WTC11 (cell line): ENCODE measurements around the gene TRPV2. TPM values are rescaled to one million over a fixed set of nuclear protein-coding genes. Genes with fewer than 3 reads are reported as not detected.

Source experiments
- ATAC-seq: fragments of 200-7000 bp; cut with Tn5 transposase; 2 replicates; pipeline ENCODE4 v1.10.0; 2021; ENCODE audit warnings: mild to moderate bottlenecking, moderate library complexity
- CTCF ChIA-PET: fragments of 300-600 bp; sonication (Branson Sonifier 250); formaldehyde crosslinking; loops from one replicate; lab custom pipeline; 2021; ENCODE audit warnings: antibody characterized with exemption; lab: Charles Lee
- POLR2A ChIA-PET: fragments of 350-600 bp; sonication (Branson Sonifier 250); formaldehyde crosslinking; loops from one replicate; lab custom pipeline; 2021; ENCODE audit warnings: antibody characterized with exemption; lab: Charles Lee
- DNase-seq: peaks from one replicate; pipeline ENCODE4 v3.0.0; 2021; ENCODE audit warnings: low spot score
- H3K27ac Mint-ChIP-seq: 2 replicates; pipeline ENCODE4 v1.8.0; 2021; ENCODE audit warnings: mixed read lengths
- H3K27me3 Mint-ChIP-seq: 2 replicates; pipeline ENCODE4 v1.8.0; 2021; ENCODE audit warnings: low read depth, mild to moderate bottlenecking, moderate library complexity, mixed read lengths
- H3K36me3 Mint-ChIP-seq: 2 replicates; pipeline ENCODE4 v1.8.0; 2021; ENCODE audit warnings: mixed read lengths
- H3K4me1 Mint-ChIP-seq: 2 replicates; pipeline ENCODE4 v1.8.0; 2022; ENCODE audit warnings: mixed read lengths
- H3K4me3 Mint-ChIP-seq: 2 replicates; pipeline ENCODE4 v1.8.0; 2021; ENCODE audit warnings: mild to moderate bottlenecking, moderate library complexity, mixed read lengths
- H3K9me3 Mint-ChIP-seq: 2 replicates; pipeline ENCODE4 v1.8.0; 2021; ENCODE audit warnings: mixed read lengths
- CREM ChIP-seq: sonication (generic); formaldehyde crosslinking; IDR thresholded peaks from 2 replicates; pipeline ENCODE4 v1.8.1; 2022; ENCODE audit warnings: mild to moderate bottlenecking, missing genetic modification reagents, moderate library complexity
- ELF4 ChIP-seq: sonication (generic); formaldehyde crosslinking; IDR thresholded peaks from 2 replicates; pipeline ENCODE4 v1.8.1; 2022; ENCODE audit warnings: low read depth, mild to moderate bottlenecking, moderate library complexity, missing genetic modification reagents
- FOXK1 ChIP-seq: sonication (generic); formaldehyde crosslinking; IDR thresholded peaks from 2 replicates; pipeline ENCODE4 v1.8.0; 2022; ENCODE audit warnings: mild to moderate bottlenecking, moderate library complexity, missing genetic modification reagents
- IRF2 ChIP-seq: sonication (generic); formaldehyde crosslinking; IDR thresholded peaks from 2 replicates; pipeline ENCODE4 v1.8.0; 2022; ENCODE audit warnings: low read depth, missing genetic modification reagents, borderline replicate concordance
- NFE2L1 ChIP-seq: sonication (generic); formaldehyde crosslinking; IDR thresholded peaks from 2 replicates; pipeline ENCODE4 v1.8.1; 2023; ENCODE audit warnings: missing genetic modification reagents
- RORB ChIP-seq: fragments of 250-450 bp; sonication (Bioruptor Pico); IDR thresholded peaks from 2 replicates; pipeline ENCODE4 v1.9.0; 2021; ENCODE audit warnings: mild to moderate bottlenecking
- ZNF232 ChIP-seq: sonication (generic); formaldehyde crosslinking; IDR thresholded peaks from 2 replicates; pipeline ENCODE4 v1.8.0; 2022; ENCODE audit warnings: mild to moderate bottlenecking, missing genetic modification reagents
- total RNA-seq: library from RNA; stranded (reverse); gene quantifications from 3 replicates; pipeline ENCODE4 v1.2.3, GENCODE V29; 2021
- TF ChIP-seq, protein P1 (sequence below): fragments of 250-450 bp; sonication (Bioruptor Pico); conservative IDR thresholded peaks from 2 replicates; pipeline ENCODE4 v1.9.0; 2021; ENCODE audit warnings: mild to moderate bottlenecking
- TF ChIP-seq, protein P2 (sequence below): fragments of 250-450 bp; sonication (Bioruptor Pico); IDR thresholded peaks from 2 replicates; pipeline ENCODE4 v1.9.0; 2021; ENCODE audit warnings: mild to moderate bottlenecking, borderline replicate concordance
- TF ChIP-seq, protein P3 (sequence below): sonication (generic); formaldehyde crosslinking; IDR thresholded peaks from 2 replicates; pipeline ENCODE4 v1.8.1; 2023; ENCODE audit warnings: mild to moderate bottlenecking, missing genetic modification reagents, borderline replicate concordance
- TF ChIP-seq, protein P4 (sequence below): sonication (generic); formaldehyde crosslinking; IDR thresholded peaks from 2 replicates; pipeline ENCODE4 v1.8.0; 2022; ENCODE audit warnings: missing genetic modification reagents
- TF ChIP-seq, protein P5 (sequence below): sonication (generic); formaldehyde crosslinking; IDR thresholded peaks from 2 replicates; pipeline ENCODE4 v1.8.0; 2023; ENCODE audit warnings: missing genetic modification reagents, mild to moderate bottlenecking, borderline replicate concordance
- TF ChIP-seq, protein P6 (sequence below): fragments of 250-450 bp; sonication (Bioruptor Pico); IDR thresholded peaks from 2 replicates; pipeline ENCODE4 v1.9.0; 2021; ENCODE audit warnings: moderate library complexity, mild to moderate bottlenecking, inconsistent platforms, borderline replicate concordance
- TF ChIP-seq, protein P7 (sequence below): fragments of 250-450 bp; sonication (Bioruptor Pico); IDR thresholded peaks from 2 replicates; pipeline ENCODE4 v1.8.0; 2021; ENCODE audit warnings: mild to moderate bottlenecking

TRPV2 gene
- total RNA-seq, 1 experiment from 2014 or later, result 3.5 TPM

DNA sequence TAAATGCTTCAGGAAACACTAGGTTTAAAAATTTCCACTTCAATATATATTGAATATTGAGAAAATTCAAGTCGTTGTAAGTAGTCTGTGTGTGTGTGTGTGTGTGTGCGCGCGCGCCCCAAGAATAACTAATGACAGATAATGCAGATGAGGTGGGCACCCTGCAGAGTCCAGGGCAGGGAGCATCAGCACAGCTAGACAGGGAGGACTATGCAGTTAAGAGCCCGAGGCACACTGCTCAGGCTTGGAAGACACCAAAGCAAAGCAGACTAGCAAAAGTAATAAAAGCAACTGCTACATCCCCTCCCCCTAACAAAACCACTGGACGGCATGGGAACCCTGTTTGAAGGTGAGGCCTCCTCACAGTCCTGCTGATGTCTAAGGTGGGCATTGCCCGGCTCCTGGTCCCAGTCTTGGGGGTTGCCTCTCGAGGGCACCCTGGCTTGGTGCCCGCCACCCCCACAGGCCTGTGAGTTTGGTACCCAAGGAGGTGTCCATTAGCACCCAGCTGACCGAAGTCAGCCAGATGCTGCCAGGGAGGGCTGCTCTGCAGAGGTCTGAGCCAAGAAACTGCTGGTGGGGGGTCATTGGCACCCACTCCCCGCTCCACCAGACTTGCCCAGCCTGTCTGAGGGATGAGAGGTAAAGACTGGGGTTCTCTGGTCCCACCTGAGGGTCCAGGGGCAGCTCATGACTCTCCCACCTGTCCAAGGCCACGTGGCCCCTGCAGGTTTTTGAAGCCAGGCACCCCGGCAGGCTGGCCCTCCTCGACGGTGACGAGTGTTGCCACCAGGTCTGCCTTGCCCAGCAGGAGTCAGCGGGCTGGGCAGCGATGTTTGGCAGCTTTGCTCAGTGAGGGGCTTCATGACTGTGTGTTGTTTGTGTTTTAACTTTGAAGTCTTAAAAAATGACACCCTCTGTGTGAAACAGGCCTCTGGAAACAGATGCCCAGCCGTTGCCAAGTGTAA is 58.0 kb downstream of the TRPV2 start:
- Mint-ChIP-seq H3K36me3 (no peaks in the 10 kb centered on the region; the same call in 1 of the 2 replicates), H3K27me3 (no peaks in the 10 kb centered on the region), H3K9me3 (no peaks in the 10 kb centered on the region), H3K4me1 (peaks cover 57% of the 10 kb centered on the region), H3K27ac (no peak overlapping the region), H3K4me3 (no peak overlapping the region)
- DNase-seq (no peak), ATAC-seq (no peak)
- ChIA-PET CTCF (interaction anchor here (1.1 to 1.6 kb wide), 3 partner anchors 11 to 52 kb away, joined by 3 to 4 read pairs (median 3); no protein-coding TSS in a partner anchor), POLR2A (interaction anchor here (0.6 kb wide), 1 partner anchor 211 kb away, joined by 3 read pairs; no protein-coding TSS in a partner anchor)
- no peak for TF ChIP-seq CREM (CRISPR knock-in tag)
- TF ChIP-seq, protein P1, sequence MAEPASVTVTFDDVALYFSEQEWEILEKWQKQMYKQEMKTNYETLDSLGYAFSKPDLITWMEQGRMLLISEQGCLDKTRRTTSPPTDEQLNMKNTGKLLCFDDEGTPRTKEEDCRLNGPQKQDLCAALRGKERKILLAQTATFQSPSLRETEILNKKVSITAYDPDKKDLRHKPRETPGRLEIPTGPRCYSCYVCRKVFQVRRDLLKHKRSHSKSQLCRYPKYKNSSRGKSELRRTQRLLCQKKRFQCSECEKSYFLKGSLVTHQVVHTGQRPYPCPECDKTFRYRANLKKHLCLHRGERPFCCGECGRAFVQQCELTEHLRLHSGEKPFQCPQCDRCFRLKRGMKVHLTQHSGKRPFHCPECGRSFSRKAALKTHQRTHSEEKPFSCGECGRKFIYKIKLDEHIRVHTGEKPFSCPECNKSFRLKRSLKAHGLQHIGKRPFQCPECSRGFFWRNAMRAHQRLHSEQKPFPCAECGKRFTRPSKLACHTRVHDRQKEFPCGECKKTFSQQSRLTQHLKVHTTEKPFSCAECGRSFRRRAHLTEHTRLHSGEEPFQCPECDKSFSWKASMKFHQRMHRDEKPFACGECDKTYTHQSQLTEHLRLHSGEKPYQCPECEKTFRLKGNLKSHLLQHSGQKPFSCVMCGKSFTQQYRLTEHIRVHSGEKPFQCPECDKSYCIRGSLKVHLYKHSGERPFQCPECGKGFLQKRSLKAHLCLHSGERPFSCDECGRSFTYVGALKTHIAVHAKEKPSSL (CRISPR knock-in tag), result no peak
- TF ChIP-seq, protein P2, sequence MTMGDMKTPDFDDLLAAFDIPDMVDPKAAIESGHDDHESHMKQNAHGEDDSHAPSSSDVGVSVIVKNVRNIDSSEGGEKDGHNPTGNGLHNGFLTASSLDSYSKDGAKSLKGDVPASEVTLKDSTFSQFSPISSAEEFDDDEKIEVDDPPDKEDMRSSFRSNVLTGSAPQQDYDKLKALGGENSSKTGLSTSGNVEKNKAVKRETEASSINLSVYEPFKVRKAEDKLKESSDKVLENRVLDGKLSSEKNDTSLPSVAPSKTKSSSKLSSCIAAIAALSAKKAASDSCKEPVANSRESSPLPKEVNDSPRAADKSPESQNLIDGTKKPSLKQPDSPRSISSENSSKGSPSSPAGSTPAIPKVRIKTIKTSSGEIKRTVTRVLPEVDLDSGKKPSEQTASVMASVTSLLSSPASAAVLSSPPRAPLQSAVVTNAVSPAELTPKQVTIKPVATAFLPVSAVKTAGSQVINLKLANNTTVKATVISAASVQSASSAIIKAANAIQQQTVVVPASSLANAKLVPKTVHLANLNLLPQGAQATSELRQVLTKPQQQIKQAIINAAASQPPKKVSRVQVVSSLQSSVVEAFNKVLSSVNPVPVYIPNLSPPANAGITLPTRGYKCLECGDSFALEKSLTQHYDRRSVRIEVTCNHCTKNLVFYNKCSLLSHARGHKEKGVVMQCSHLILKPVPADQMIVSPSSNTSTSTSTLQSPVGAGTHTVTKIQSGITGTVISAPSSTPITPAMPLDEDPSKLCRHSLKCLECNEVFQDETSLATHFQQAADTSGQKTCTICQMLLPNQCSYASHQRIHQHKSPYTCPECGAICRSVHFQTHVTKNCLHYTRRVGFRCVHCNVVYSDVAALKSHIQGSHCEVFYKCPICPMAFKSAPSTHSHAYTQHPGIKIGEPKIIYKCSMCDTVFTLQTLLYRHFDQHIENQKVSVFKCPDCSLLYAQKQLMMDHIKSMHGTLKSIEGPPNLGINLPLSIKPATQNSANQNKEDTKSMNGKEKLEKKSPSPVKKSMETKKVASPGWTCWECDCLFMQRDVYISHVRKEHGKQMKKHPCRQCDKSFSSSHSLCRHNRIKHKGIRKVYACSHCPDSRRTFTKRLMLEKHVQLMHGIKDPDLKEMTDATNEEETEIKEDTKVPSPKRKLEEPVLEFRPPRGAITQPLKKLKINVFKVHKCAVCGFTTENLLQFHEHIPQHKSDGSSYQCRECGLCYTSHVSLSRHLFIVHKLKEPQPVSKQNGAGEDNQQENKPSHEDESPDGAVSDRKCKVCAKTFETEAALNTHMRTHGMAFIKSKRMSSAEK (CRISPR knock-in tag), result no peak
- no peak for TF ChIP-seq FOXK1 (CRISPR knock-in tag)
- no peak for TF ChIP-seq NFE2L1 (CRISPR knock-in tag)
- TF ChIP-seq, protein P3, sequence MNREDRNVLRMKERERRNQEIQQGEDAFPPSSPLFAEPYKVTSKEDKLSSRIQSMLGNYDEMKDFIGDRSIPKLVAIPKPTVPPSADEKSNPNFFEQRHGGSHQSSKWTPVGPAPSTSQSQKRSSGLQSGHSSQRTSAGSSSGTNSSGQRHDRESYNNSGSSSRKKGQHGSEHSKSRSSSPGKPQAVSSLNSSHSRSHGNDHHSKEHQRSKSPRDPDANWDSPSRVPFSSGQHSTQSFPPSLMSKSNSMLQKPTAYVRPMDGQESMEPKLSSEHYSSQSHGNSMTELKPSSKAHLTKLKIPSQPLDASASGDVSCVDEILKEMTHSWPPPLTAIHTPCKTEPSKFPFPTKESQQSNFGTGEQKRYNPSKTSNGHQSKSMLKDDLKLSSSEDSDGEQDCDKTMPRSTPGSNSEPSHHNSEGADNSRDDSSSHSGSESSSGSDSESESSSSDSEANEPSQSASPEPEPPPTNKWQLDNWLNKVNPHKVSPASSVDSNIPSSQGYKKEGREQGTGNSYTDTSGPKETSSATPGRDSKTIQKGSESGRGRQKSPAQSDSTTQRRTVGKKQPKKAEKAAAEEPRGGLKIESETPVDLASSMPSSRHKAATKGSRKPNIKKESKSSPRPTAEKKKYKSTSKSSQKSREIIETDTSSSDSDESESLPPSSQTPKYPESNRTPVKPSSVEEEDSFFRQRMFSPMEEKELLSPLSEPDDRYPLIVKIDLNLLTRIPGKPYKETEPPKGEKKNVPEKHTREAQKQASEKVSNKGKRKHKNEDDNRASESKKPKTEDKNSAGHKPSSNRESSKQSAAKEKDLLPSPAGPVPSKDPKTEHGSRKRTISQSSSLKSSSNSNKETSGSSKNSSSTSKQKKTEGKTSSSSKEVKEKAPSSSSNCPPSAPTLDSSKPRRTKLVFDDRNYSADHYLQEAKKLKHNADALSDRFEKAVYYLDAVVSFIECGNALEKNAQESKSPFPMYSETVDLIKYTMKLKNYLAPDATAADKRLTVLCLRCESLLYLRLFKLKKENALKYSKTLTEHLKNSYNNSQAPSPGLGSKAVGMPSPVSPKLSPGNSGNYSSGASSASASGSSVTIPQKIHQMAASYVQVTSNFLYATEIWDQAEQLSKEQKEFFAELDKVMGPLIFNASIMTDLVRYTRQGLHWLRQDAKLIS (CRISPR knock-in tag), result no peak
- TF ChIP-seq, protein P4, sequence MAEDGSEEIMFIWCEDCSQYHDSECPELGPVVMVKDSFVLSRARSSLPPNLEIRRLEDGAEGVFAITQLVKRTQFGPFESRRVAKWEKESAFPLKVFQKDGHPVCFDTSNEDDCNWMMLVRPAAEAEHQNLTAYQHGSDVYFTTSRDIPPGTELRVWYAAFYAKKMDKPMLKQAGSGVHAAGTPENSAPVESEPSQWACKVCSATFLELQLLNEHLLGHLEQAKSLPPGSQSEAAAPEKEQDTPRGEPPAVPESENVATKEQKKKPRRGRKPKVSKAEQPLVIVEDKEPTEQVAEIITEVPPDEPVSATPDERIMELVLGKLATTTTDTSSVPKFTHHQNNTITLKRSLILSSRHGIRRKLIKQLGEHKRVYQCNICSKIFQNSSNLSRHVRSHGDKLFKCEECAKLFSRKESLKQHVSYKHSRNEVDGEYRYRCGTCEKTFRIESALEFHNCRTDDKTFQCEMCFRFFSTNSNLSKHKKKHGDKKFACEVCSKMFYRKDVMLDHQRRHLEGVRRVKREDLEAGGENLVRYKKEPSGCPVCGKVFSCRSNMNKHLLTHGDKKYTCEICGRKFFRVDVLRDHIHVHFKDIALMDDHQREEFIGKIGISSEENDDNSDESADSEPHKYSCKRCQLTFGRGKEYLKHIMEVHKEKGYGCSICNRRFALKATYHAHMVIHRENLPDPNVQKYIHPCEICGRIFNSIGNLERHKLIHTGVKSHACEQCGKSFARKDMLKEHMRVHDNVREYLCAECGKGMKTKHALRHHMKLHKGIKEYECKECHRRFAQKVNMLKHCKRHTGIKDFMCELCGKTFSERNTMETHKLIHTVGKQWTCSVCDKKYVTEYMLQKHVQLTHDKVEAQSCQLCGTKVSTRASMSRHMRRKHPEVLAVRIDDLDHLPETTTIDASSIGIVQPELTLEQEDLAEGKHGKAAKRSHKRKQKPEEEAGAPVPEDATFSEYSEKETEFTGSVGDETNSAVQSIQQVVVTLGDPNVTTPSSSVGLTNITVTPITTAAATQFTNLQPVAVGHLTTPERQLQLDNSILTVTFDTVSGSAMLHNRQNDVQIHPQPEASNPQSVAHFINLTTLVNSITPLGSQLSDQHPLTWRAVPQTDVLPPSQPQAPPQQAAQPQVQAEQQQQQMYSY (CRISPR knock-in tag), result no peak
- TF ChIP-seq RORB (CRISPR knock-in tag), result no peak
- TF ChIP-seq, protein P5, sequence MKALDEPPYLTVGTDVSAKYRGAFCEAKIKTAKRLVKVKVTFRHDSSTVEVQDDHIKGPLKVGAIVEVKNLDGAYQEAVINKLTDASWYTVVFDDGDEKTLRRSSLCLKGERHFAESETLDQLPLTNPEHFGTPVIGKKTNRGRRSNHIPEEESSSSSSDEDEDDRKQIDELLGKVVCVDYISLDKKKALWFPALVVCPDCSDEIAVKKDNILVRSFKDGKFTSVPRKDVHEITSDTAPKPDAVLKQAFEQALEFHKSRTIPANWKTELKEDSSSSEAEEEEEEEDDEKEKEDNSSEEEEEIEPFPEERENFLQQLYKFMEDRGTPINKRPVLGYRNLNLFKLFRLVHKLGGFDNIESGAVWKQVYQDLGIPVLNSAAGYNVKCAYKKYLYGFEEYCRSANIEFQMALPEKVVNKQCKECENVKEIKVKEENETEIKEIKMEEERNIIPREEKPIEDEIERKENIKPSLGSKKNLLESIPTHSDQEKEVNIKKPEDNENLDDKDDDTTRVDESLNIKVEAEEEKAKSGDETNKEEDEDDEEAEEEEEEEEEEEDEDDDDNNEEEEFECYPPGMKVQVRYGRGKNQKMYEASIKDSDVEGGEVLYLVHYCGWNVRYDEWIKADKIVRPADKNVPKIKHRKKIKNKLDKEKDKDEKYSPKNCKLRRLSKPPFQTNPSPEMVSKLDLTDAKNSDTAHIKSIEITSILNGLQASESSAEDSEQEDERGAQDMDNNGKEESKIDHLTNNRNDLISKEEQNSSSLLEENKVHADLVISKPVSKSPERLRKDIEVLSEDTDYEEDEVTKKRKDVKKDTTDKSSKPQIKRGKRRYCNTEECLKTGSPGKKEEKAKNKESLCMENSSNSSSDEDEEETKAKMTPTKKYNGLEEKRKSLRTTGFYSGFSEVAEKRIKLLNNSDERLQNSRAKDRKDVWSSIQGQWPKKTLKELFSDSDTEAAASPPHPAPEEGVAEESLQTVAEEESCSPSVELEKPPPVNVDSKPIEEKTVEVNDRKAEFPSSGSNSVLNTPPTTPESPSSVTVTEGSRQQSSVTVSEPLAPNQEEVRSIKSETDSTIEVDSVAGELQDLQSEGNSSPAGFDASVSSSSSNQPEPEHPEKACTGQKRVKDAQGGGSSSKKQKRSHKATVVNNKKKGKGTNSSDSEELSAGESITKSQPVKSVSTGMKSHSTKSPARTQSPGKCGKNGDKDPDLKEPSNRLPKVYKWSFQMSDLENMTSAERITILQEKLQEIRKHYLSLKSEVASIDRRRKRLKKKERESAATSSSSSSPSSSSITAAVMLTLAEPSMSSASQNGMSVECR (CRISPR knock-in tag), result no peak
- TF ChIP-seq IRF2 (CRISPR knock-in tag), result no peak
- TF ChIP-seq, protein P6, sequence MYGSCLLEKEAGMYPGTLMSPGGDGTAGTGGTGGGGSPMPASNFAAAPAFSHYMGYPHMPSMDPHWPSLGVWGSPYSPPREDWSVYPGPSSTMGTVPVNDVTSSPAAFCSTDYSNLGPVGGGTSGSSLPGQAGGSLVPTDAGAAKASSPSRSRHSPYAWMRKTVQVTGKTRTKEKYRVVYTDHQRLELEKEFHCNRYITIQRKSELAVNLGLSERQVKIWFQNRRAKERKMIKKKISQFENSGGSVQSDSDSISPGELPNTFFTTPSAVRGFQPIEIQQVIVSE, result no peak
- TF ChIP-seq, protein P7, sequence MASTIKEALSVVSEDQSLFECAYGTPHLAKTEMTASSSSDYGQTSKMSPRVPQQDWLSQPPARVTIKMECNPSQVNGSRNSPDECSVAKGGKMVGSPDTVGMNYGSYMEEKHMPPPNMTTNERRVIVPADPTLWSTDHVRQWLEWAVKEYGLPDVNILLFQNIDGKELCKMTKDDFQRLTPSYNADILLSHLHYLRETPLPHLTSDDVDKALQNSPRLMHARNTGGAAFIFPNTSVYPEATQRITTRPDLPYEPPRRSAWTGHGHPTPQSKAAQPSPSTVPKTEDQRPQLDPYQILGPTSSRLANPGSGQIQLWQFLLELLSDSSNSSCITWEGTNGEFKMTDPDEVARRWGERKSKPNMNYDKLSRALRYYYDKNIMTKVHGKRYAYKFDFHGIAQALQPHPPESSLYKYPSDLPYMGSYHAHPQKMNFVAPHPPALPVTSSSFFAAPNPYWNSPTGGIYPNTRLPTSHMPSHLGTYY (CRISPR knock-in tag), result no peak
- TF ChIP-seq ZNF232 (CRISPR knock-in tag), result no peak
- no peak for TF ChIP-seq ELF4 (CRISPR knock-in tag)
